ENCODE results near the gene CXorf51A.
"Not testable (repeated sequence)": the region's sequence is repeated elsewhere in the genome, so short reads cannot be mapped to it uniquely, and the experiment has no call there.

The CXorf51A gene

DNA sequence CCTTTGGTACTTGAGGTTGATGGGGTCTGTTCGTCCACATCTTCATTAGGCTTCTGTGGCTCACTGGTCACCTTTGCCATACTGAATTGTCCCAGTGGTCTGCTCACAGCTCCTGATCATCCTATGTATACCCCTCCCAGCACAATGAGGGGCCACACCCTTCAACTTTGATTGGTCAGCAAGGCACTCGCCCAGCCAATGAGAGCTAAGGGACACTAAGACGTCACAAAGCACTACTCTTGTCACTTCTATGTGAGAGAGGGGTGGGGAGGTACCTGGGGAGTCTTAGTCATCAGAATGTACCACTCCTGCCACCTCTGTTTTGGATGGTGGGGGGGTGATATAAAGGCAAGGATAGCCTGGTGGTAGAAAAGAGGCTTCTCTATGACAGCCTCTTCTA lies at the start of gene CXorf51A:
TSS of gene CXorf51A (minus strand) at position 101 of the 400 bp plus-strand sequence. CDS start at position 80, 21 bp downstream.
- DNase-seq (ENCODE audit: low spot score), result not testable (repeated sequence)

DNA sequence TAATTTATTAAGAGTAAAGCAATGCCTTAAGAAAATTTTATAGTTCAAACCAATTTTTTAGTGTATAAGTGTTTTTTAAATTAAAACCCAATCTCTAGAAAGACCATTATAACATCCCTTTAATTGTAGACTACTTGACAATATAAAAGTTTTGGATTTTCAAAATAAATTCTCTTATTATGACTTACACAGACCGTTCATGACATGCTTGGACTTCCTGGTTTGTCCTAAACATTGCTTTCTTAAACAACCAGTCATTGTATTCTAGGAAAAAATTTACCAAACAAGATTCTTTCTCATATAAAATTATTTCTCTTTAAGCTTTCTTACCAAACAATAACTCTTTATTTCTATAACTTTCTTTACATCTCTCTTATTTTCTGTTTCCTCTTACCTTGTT lies 49.0 kb upstream of the CXorf51A start:
- no peak for DNase-seq (ENCODE audit: low spot score)

DNA sequence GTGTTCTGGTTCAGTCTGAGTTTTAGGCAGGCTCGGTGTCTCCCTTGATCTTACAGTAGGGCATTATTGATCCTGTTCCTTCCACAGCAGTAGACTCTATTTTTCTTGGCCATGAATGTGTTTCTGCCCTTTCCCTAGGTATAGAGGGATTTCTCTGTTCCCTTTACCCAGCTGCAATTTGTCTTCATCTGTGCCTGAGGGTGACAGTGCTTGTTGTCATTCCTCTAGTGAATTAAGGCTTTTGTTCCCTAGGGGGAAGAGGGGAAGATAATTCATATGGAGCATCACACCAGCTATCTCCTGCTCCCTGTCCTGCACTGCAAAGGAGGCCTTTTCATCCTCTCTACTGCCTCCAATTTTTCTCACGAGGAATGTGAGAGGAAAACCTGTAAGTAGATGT lies 39.7 kb upstream of the CXorf51A start:
- no peak for DNase-seq (ENCODE audit: low spot score)

DNA sequence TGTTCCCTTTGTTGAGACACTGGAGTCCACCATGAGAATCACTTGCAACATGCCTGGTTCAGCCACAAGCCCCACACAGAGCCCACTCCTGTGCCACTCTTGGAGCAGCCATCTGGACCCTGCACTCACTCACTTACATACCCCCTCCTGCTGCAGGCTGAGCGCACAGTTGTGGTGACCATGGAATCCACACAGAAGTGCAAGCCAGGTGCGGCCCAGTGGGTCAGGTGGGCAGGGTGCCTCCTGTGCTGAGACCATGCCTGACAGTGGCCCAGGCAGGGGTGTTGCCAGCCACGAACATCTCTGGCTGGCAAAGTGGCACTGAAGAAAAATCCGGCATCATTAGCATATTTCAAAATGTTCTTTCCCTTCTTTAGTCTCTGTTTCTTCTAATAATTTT lies 17.4 kb upstream of the CXorf51A start:
- DNase-seq (ENCODE audit: low spot score), result no peak

DNA sequence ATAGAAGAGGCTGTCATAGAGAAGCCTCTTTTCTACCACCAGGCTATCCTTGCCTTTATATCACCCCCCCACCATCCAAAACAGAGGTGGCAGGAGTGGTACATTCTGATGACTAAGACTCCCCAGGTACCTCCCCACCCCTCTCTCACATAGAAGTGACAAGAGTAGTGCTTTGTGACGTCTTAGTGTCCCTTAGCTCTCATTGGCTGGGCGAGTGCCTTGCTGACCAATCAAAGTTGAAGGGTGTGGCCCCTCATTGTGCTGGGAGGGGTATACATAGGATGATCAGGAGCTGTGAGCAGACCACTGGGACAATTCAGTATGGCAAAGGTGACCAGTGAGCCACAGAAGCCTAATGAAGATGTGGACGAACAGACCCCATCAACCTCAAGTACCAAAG lies 5.1 kb downstream of the CXorf51A start, which contains the start of gene CXorf51B:
TSS of gene CXorf51B (plus strand) at position 301 of the 400 bp plus-strand sequence. CDS start at position 322, 21 bp downstream.
- not testable (repeated sequence) for DNase-seq (ENCODE audit: low spot score)
